ENCODE data around the gene SCN1A. TPM values are rescaled to one million over a fixed set of nuclear protein-coding genes. Genes with fewer than 3 reads are reported as not detected.

Gene SCN1A
- total and polyA plus RNA-seq, 2 of the 4 experiments (the other 2 are of a cell fraction) = under 0.01 TPM; not detected in 1

DNA sequence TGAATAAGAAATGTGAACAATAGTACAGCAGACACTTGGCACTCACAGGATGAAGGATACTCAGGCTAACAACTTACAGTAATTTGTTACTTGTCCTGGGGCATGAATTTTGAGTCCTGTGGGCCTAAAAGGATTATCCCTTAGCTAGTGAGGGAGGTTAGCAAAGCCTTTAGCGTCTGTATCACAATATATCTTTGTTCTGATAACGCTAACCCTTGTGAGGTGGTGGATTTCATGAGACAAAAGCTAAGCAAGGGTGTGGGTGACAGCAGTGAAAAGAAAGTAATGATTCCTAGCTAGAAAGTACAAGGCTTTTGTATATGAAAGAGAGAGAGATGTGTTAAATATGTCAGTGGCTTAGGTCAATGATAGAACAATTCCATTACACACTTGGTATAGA, 127.4 kb downstream of the SCN1A start:
- in situ Hi-C loops (cut with MboI; ENCODE audit: low sequenced_read_pairs) = no loop called here
- H2AK9ac ChIP-seq (replicated peaks; ENCODE audit: low read depth, low read length, poor library complexity) = no peak overlapping the region
- H3K9ac ChIP-seq (ENCODE audit: low read depth, low read length) = no peak overlapping the region
- no peak overlapping the region for H2BK15ac ChIP-seq (ENCODE audit: low read depth, low read length)
- ChIA-PET CTCF (no interaction called here), POLR2A (ENCODE audit: unreplicated experiment) (no interaction called here)
- H3K18ac ChIP-seq (ENCODE audit: low read depth, low read length) = no peak overlapping the region
- no peak overlapping the region for H2AFZ ChIP-seq (replicated peaks; ENCODE audit: low read length, poor library complexity)
- no peak for DNase-seq
- H3K4ac ChIP-seq (ENCODE audit: low read depth, low read length) = no peak overlapping the region
- no peaks in the 10 kb centered on the region for H3K4me1 ChIP-seq (ENCODE audit: control insufficient read depth, insufficient read depth, low read length)
- H3K14ac ChIP-seq (replicated peaks; ENCODE audit: low read depth, low read length) = no peak overlapping the region
- H4K91ac ChIP-seq (ENCODE audit: insufficient read depth, low read depth, low read length) = no peak overlapping the region
- ATAC-seq (ENCODE audit: low read depth) = no peak
- dilution Hi-C loops (cut with HindIII; ENCODE audit: low sequenced_read_pairs, unreplicated experiment) = no loop called here
- no peak overlapping the region for H3K56ac ChIP-seq (ENCODE audit: extremely low read depth, insufficient read depth, low read length)
- no peaks in the 10 kb centered on the region for H3K79me1 ChIP-seq (ENCODE audit: low read depth in 1 of 2, low read length in 2 of 2)
- no peak overlapping the region for H4K5ac ChIP-seq (ENCODE audit: low read depth, low read length)
- H2BK120ac ChIP-seq (ENCODE audit: low read depth, low read length) = no peak overlapping the region
- no TSS peak for BruUV-seq (replicated peaks)
- H3K4me2 ChIP-seq (ENCODE audit: low read depth, low read length) = no peak overlapping the region
- no peaks in the 10 kb centered on the region for H3K27me3 ChIP-seq (ENCODE audit: control insufficient read depth, insufficient read depth, low read length)
- no peak overlapping the region for H4K8ac ChIP-seq (ENCODE audit: low read depth in 2 of 2, low read length in 2 of 2)
- no peaks in the 10 kb centered on the region for H3K9me3 ChIP-seq (ENCODE audit: control insufficient read depth, insufficient read depth, low read length)
- TF ChIP-seq CEBPB (IDR thresholded peaks at IDR 0.05; ENCODE audit: low read depth, low read length) = no peak
- H3K4me3 ChIP-seq (ENCODE audit: insufficient read depth, low read depth, low read length) = no peak overlapping the region
- H3K9me1 ChIP-seq (ENCODE audit: insufficient read depth, low read length) = no peaks in the 10 kb centered on the region
- H2BK5ac ChIP-seq (ENCODE audit: low read depth, low read length, poor library complexity, severe bottlenecking) = no peak overlapping the region
- no CpG with 5 or more reads among the region's 2 CpGs for WGBS, 2 experiments (ENCODE audit: extremely low coverage in 2 of 2, insufficient read length in 1 of 2)
- intact Hi-C loops (cut with micrococcal nuclease) = no loop called here
- H3K27ac ChIP-seq (ENCODE audit: insufficient read depth, low read length) = no peak overlapping the region
- H4K20me1 ChIP-seq (ENCODE audit: insufficient read depth, low read length) = no peaks in the 10 kb centered on the region
- H2AK5ac ChIP-seq (ENCODE audit: low read depth, low read length) = no peak overlapping the region
- no peak overlapping the region for H3K23ac ChIP-seq (ENCODE audit: low read depth, low read length)
- H2BK20ac ChIP-seq (ENCODE audit: low read depth, low read length) = no peak overlapping the region
- H3K36me3 ChIP-seq (ENCODE audit: control insufficient read depth, insufficient read depth, low read length) = no peaks in the 10 kb centered on the region
